Stimulated activated CD4-positive, alpha-beta T cell treated with anti-CD3 and anti-CD28 coated beads, Interleukin-15, amount 100 ng/mL, for 1 hour (primary cell): ENCODE data around the gene KLHL1.

Experiments
- DNase-seq, 2 donors: peaks; one replicate each; pipeline ENCODE4 v3.0.0-alpha.2; 2020; ENCODE audit warnings: low read depth in 1 of 2, low spot score in 1 of 2

Gene KLHL1

GRCh38 chr13:70022646-70023045 is 85.6 kb downstream of the KLHL1 start:
- DNase-seq: no peak

DNA sequence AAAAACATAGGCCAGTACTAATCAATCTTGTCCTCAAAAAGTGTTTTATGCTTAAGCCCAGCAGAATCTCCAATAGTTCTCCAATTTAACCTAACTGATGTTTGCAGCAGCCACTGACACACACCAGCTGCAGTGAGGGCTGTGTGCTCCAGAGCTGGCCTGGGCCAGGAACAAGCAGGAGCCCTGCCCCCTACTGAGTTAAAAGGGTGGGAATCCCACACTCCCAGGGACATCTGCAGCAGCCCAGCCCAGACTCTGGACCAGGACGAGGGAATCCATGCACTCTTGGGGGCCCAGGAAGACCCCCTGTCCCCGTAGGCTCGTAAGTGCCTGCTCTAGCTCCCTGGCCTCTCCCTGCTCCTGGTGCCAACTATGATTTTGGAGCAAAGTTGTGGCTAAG is 92.1 kb downstream of the KLHL1 start:
- DNase-seq: no peak

DNA sequence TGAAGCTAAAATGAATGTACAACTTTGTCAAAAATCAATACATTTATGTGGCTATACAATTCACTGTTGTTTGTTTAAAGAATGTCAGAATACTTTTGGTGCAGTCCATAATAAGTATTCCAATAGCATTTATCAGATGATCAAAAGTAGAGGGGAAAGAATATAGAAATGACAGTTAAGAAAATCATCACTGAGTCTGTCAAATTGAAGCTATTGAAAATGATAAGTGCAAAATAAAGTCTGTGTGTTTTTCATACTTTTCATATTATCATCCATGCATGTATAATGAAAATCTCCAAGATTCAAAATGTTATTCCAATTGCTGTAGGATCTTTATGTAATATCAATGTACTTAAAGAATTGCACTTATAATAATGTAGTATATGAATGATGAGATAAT is 93.9 kb downstream of the KLHL1 start:
- DNase-seq: no peak

GRCh38 chr13:69999875-70000274 is 108.4 kb downstream of the KLHL1 start:
- DNase-seq: no peak

- no peak for DNase-seq
These were observed 111.2 kb downstream of the KLHL1 start for GRCh38 chr13:69997061-69997460.

- DNase-seq: no peak
These were observed 127.5 kb downstream of the KLHL1 start for GRCh38 chr13:69980799-69981198.

DNA sequence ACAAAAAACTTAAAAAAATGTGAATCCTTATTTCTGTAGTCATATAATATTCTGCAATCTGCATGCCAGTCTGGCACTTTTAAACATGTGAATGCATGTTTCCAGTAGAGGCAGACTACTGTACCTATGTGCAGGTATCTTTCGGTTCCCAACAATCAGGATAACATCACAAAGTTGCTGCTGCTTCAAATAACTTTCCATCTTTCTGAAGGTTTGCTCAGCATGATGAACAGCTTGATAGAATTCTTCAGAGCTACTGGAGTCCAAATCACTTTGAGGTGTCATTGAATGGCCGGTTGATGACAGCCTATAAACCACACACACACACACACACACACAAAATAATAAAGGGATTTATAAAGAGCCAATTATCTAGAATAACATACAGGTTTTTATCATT is 132.8 kb downstream of the KLHL1 start:
- DNase-seq: no peak

DNA sequence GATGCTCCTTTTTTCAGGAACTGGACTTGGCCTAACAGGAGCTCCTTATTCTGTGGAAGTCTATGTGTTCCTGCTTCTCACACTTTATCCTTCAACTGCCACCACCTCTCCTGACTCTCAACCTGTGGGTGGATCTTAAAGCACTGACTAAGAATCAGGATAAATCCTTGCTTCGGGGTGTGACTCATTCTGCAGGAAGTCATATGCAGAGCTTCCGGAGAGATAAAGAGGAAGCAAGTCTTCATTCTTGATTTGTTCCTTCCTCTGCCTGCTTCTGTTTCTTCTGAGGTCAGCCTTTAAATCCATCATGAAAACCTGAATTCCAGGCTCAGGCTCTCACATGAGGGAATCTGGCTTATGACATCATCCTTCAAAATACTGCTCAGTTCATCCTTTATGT is 137.7 kb downstream of the KLHL1 start:
- no peak for DNase-seq

GRCh38 chr13:69959046-69959445 is 149.2 kb downstream of the KLHL1 start:
- no peak for DNase-seq

DNA sequence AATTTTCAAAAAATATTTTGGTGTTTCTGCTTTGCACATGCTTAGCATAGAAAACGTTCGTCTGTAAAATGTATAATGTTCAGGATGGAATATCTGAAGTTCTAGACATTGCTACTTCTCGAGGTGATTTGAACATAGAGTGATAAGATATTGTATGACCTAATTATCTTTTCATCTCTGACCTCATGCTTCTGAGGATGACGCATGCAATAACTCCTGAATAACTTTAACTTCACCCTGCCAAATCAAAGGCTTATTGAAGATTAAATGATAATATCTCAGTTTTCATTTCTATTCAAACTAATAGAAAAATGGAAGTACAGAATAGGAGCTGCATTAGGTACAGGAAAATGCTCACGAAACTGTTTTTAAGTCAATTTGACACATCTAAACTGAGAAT is 151.4 kb downstream of the KLHL1 start:
- DNase-seq: no peak

GRCh38 chr13:69956349-69956748 is 151.9 kb downstream of the KLHL1 start:
- DNase-seq: no peak

DNA sequence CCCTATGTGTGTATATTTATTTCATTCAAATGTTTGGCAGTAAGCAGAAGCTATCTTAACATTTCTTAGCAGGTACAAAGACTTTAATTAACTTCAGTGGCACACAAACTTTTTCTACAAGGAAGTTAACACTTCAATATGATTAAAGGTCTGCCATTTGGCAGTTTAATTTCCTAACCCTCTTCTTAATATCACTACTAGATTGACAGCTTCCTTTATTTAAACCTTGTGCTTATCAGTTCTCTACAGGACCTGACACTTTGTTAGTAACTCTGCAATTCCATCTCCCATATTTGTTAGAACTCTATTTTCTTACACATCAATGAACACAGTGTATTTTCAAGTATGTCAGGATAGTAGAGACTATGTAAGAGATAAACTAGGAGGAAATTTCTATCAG is 153.0 kb downstream of the KLHL1 start:
- DNase-seq: no peak

- DNase-seq: no peak
These were observed 156.8 kb downstream of the KLHL1 start for GRCh38 chr13:69951412-69951811.

DNA sequence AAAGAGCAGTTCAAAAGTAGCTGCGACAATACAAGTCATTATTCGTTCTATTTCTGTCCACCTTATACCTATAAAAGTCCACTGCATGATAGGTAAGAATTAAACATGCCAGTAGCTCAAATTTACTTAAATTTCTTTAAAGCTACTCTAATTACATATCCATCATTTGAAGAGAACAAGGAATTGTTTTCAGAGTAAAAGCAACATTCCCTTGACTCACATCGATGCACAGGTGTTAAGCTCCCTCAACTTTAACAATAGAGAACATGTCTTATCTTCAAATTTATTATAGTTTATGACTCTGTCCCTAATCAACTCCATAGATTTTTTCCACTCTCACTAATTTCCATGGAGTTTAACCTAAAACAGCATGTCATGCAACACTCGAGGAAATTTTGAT is 158.1 kb downstream of the KLHL1 start:
- DNase-seq: no peak

DNA sequence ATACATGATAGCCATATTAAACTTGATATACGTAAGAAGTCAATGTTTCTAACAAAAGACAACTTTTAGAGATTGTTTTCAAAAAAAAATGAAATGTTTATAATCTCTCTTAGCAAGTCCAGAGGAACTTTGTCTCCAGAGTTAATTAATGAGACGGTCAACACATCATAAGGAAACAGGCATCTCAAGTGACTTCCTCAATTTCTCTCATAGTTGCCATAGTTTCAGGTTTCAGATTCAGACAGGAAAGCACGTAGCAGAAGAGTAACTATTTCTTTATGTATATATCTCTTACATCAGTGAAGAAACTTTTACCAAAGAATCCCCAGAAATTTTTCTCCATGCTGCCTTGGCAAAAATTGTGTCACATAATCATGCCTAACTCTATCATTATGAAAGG is 160.2 kb downstream of the KLHL1 start:
- no peak for DNase-seq

GRCh38 chr13:69947582-69947981 is 160.7 kb downstream of the KLHL1 start:
- DNase-seq: no peak

- no peak for DNase-seq
These were observed 161.7 kb downstream of the KLHL1 start for GRCh38 chr13:69946511-69946910.

DNA sequence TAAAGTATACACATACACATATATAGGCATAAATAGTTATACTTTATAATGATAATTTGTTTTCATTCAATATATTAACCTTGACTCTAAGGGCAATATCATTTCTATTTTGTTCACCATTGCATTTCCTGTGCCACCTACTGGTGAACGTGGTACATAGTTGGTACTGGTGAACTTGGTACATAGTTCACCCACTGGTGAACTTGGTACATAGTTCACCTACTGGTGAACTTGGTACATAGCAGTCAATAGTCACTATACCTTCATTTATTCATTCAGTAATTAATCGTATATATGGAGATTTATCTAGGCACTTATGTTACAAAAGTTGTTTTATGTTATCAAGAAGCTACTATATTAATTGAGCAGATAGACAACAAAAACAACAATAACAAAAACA is 173.2 kb downstream of the KLHL1 start:
- no peak for DNase-seq

GRCh38 chr13:69928262-69928661 is 180.0 kb downstream of the KLHL1 start:
- no peak for DNase-seq

DNA sequence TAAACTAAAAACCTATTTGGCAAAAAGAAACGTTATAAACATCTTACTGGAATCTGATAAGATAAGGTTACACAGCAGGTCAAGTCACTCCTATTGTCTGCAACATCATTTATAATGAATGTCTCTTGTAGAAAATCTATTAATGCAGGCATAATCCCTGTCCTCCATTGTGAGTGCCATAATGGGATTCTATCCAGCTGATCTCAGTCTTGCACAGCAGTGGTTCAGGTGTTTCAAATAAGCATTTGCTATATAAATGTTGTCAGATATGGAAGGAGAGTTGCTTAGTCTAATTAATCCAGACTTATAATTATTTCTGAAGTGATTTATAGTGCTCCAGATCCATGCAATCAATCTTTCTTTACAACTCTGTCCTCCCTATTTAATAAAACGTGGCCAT is 187.1 kb downstream of the KLHL1 start:
- DNase-seq: no peak

DNA sequence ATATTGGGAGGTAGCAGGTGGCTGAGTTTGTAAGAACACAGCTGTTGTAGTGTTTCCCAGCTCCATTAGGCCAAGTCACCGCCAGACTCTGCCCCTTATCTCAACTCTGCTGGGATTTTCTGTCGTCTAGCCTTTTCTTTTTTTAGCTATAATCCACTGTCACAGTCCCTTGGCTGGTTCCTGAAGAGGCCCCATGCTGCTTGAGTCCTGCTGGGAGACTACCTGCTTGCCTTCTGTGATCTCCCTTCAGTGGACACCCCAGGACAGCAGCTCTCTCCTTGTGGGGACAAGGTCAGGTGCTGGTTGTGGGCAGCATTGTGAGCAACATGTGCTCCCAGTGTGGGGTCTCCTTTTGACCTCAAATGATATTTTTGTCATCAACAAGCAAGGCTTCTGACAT is 195.6 kb downstream of the KLHL1 start:
- DNase-seq: no peak

GRCh38 chr13:69910800-69911199 is 197.5 kb downstream of the KLHL1 start:
- no peak for DNase-seq

GRCh38 chr13:69904784-69905183 is 203.5 kb downstream of the KLHL1 start:
- no peak for DNase-seq

DNA sequence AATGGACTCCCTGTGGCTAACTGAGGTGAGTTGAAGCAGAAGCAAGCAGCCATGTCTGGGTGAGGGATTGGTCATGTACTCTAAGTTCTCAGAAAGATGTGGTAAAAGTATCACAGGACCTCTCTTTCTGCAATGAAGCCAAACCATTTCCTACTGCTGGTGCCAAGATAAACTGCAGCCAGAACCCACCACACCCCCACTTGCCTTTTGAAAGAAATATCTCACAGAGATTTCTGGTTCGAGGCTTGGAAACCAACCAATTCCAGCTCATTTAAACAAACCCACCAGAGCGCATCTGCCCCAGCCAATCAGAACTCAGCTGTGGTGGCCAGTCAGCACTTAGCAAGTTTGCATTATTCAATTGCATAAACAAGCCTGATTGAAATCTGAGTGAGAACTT is 205.2 kb downstream of the KLHL1 start:
- no peak for DNase-seq
